ENCODE measurements around the gene CERS6.

Gene CERS6

GRCh38 chr2:168602379-168602778 lies 146.3 kb downstream of the CERS6 start:
- H3K9ac ChIP-seq (ENCODE audit: low read length in 5 of 5), result no peak overlapping the region
- peaks cover 0 to 13% (median 8%) of the 10 kb centered on the region in 5 donors for H3K9me3 ChIP-seq (ENCODE audit: control insufficient read depth in 5 of 5, low read length in 5 of 5)
- no peak overlapping the region for H3K4me3 ChIP-seq (ENCODE audit: low read depth in 1 of 5, low read length in 5 of 5)
- no peak overlapping the region for H3K27ac ChIP-seq (ENCODE audit: low read depth, low read length)
- no peaks in the 10 kb centered on the region for H3K27me3 ChIP-seq (ENCODE audit: control insufficient read depth in 5 of 5, insufficient read depth in 4 of 5, low read length in 5 of 5)
- H3K4me1 ChIP-seq (ENCODE audit: control insufficient read depth in 5 of 5, insufficient read depth in 5 of 5, low read length in 5 of 5), result peaks cover 0 to 5% (median 0%) of the 10 kb centered on the region in 5 donors
- H3K36me3 ChIP-seq (ENCODE audit: control insufficient read depth in 5 of 5, insufficient read depth in 5 of 5, low read length in 5 of 5), result no peaks in the 10 kb centered on the region

GRCh38 chr2:168602846-168603401 lies 146.9 kb downstream of the CERS6 start:
- H3K9ac ChIP-seq (ENCODE audit: low read length in 5 of 5), result no peak overlapping the region

GRCh38 chr2:168603439-168603961 lies 147.4 kb downstream of the CERS6 start:
- Histone ChIP-seq H3K9me3 (ENCODE audit: control insufficient read depth in 5 of 5, low read length in 5 of 5) (peaks cover 0 to 13% (median 8%) of the 10 kb centered on the region in 5 donors), H3K36me3 (ENCODE audit: control insufficient read depth in 5 of 5, insufficient read depth in 5 of 5, low read length in 5 of 5) (no peaks in the 10 kb centered on the region), H3K27ac (ENCODE audit: low read depth, low read length) (no peak overlapping the region), H3K4me3 (ENCODE audit: low read depth in 1 of 5, low read length in 5 of 5) (no peak overlapping the region), H3K9ac (ENCODE audit: low read length in 5 of 5) (no peak overlapping the region), H3K4me1 (ENCODE audit: control insufficient read depth in 5 of 5, insufficient read depth in 5 of 5, low read length in 5 of 5) (peaks cover 0 to 5% (median 0%) of the 10 kb centered on the region in 5 donors), H3K27me3 (ENCODE audit: control insufficient read depth in 5 of 5, insufficient read depth in 4 of 5, low read length in 5 of 5) (no peaks in the 10 kb centered on the region)

More at GRCh38 chr2:168602846-168603401, 146.9 kb downstream of the CERS6 start:
- Histone ChIP-seq H3K4me1 (ENCODE audit: control insufficient read depth in 5 of 5, insufficient read depth in 5 of 5, low read length in 5 of 5) (peaks cover 0 to 5% (median 0%) of the 10 kb centered on the region in 5 donors), H3K36me3 (ENCODE audit: control insufficient read depth in 5 of 5, insufficient read depth in 5 of 5, low read length in 5 of 5) (no peaks in the 10 kb centered on the region), H3K9me3 (ENCODE audit: control insufficient read depth in 5 of 5, low read length in 5 of 5) (peaks cover 0 to 13% (median 8%) of the 10 kb centered on the region in 5 donors), H3K27me3 (ENCODE audit: control insufficient read depth in 5 of 5, insufficient read depth in 4 of 5, low read length in 5 of 5) (no peaks in the 10 kb centered on the region), H3K4me3 (ENCODE audit: low read depth in 1 of 5, low read length in 5 of 5) (no peak overlapping the region), H3K27ac (ENCODE audit: low read depth, low read length) (no peak overlapping the region)

- Histone ChIP-seq H3K4me3 (ENCODE audit: low read depth in 1 of 5, low read length in 5 of 5) (no peak overlapping the region), H3K27ac (ENCODE audit: low read depth, low read length) (no peak overlapping the region), H3K9me3 (ENCODE audit: control insufficient read depth in 5 of 5, low read length in 5 of 5) (peaks cover 0 to 13% (median 8%) of the 10 kb centered on the region in 5 donors), H3K4me1 (ENCODE audit: control insufficient read depth in 5 of 5, insufficient read depth in 5 of 5, low read length in 5 of 5) (peaks cover 0 to 5% (median 0%) of the 10 kb centered on the region in 5 donors), H3K9ac (ENCODE audit: low read length in 5 of 5) (no peak overlapping the region), H3K36me3 (ENCODE audit: control insufficient read depth in 5 of 5, insufficient read depth in 5 of 5, low read length in 5 of 5) (no peaks in the 10 kb centered on the region), H3K27me3 (ENCODE audit: control insufficient read depth in 5 of 5, insufficient read depth in 4 of 5, low read length in 5 of 5) (no peaks in the 10 kb centered on the region)
Measured at GRCh38 chr2:168604252-168604651, 148.2 kb downstream of the CERS6 start.

GRCh38 chr2:168607992-168608391 lies 151.9 kb downstream of the CERS6 start:
- Histone ChIP-seq H3K9ac (ENCODE audit: low read length in 5 of 5) (no peak overlapping the region), H3K36me3 (ENCODE audit: control insufficient read depth in 5 of 5, insufficient read depth in 5 of 5, low read length in 5 of 5) (no peaks in the 10 kb centered on the region), H3K9me3 (ENCODE audit: control insufficient read depth in 5 of 5, low read length in 5 of 5) (peaks cover 0 to 13% (median 8%) of the 10 kb centered on the region in 5 donors), H3K27me3 (ENCODE audit: control insufficient read depth in 5 of 5, insufficient read depth in 4 of 5, low read length in 5 of 5) (no peaks in the 10 kb centered on the region), H3K27ac (ENCODE audit: low read depth, low read length) (no peak overlapping the region), H3K4me1 (ENCODE audit: control insufficient read depth in 5 of 5, insufficient read depth in 5 of 5, low read length in 5 of 5) (peaks cover 0 to 5% (median 0%) of the 10 kb centered on the region in 5 donors), H3K4me3 (ENCODE audit: low read depth in 1 of 5, low read length in 5 of 5) (no peak overlapping the region)

GRCh38 chr2:168608796-168609195 lies 152.7 kb downstream of the CERS6 start:
- no peaks in the 10 kb centered on the region for H3K27me3 ChIP-seq (ENCODE audit: control insufficient read depth in 5 of 5, insufficient read depth in 4 of 5, low read length in 5 of 5)
- peaks cover 0 to 13% (median 8%) of the 10 kb centered on the region in 5 donors for H3K9me3 ChIP-seq (ENCODE audit: control insufficient read depth in 5 of 5, low read length in 5 of 5)

GRCh38 chr2:168611091-168611490 lies 155.0 kb downstream of the CERS6 start:
- no peak overlapping the region for H3K4me3 ChIP-seq (ENCODE audit: low read depth in 1 of 5, low read length in 5 of 5)
- H3K4me1 ChIP-seq (ENCODE audit: control insufficient read depth in 5 of 5, insufficient read depth in 5 of 5, low read length in 5 of 5), result no peaks in the 10 kb centered on the region
- no peak overlapping the region for H3K9ac ChIP-seq (ENCODE audit: low read length in 5 of 5)
- H3K27me3 ChIP-seq (ENCODE audit: control insufficient read depth in 5 of 5, insufficient read depth in 4 of 5, low read length in 5 of 5), result no peaks in the 10 kb centered on the region
- H3K36me3 ChIP-seq (ENCODE audit: control insufficient read depth in 5 of 5, insufficient read depth in 5 of 5, low read length in 5 of 5), result peaks cover 0 to 3% (median 0%) of the 10 kb centered on the region in 5 donors
- no peak overlapping the region for H3K27ac ChIP-seq (ENCODE audit: low read depth, low read length)
- peaks cover 0 to 4% (median 0%) of the 10 kb centered on the region in 5 donors for H3K9me3 ChIP-seq (ENCODE audit: control insufficient read depth in 5 of 5, low read length in 5 of 5)

More at GRCh38 chr2:168608796-168609195, 152.7 kb downstream of the CERS6 start:
- Histone ChIP-seq H3K4me3 (ENCODE audit: low read depth in 1 of 5, low read length in 5 of 5) (no peak overlapping the region), H3K9ac (ENCODE audit: low read length in 5 of 5) (no peak overlapping the region), H3K4me1 (ENCODE audit: control insufficient read depth in 5 of 5, insufficient read depth in 5 of 5, low read length in 5 of 5) (peaks cover 0 to 5% (median 0%) of the 10 kb centered on the region in 5 donors), H3K27ac (ENCODE audit: low read depth, low read length) (no peak overlapping the region), H3K36me3 (ENCODE audit: control insufficient read depth in 5 of 5, insufficient read depth in 5 of 5, low read length in 5 of 5) (peaks cover 0 to 3% (median 0%) of the 10 kb centered on the region in 5 donors)

- H3K9me3 ChIP-seq (ENCODE audit: control insufficient read depth in 5 of 5, low read length in 5 of 5), result peaks cover 0 to 4% (median 0%) of the 10 kb centered on the region in 5 donors
- no peak overlapping the region for H3K4me3 ChIP-seq (ENCODE audit: low read depth in 1 of 5, low read length in 5 of 5)
- H3K9ac ChIP-seq (ENCODE audit: low read length in 5 of 5), result no peak overlapping the region
- H3K27me3 ChIP-seq (ENCODE audit: control insufficient read depth in 5 of 5, insufficient read depth in 4 of 5, low read length in 5 of 5), result no peaks in the 10 kb centered on the region
- H3K27ac ChIP-seq (ENCODE audit: low read depth, low read length), result no peak overlapping the region
- no peaks in the 10 kb centered on the region for H3K4me1 ChIP-seq (ENCODE audit: control insufficient read depth in 5 of 5, insufficient read depth in 5 of 5, low read length in 5 of 5)
- peaks cover 0 to 3% (median 0%) of the 10 kb centered on the region in 5 donors for H3K36me3 ChIP-seq (ENCODE audit: control insufficient read depth in 5 of 5, insufficient read depth in 5 of 5, low read length in 5 of 5)
Measured at GRCh38 chr2:168611896-168612650, 156.0 kb downstream of the CERS6 start.

GRCh38 chr2:168612719-168613118 lies 156.6 kb downstream of the CERS6 start:
- no peaks in the 10 kb centered on the region for H3K4me1 ChIP-seq (ENCODE audit: control insufficient read depth in 5 of 5, insufficient read depth in 5 of 5, low read length in 5 of 5)
- H3K9ac ChIP-seq (ENCODE audit: low read length in 5 of 5), result no peak overlapping the region
- no peak overlapping the region for H3K27ac ChIP-seq (ENCODE audit: low read depth, low read length)
- no peaks in the 10 kb centered on the region for H3K27me3 ChIP-seq (ENCODE audit: control insufficient read depth in 5 of 5, insufficient read depth in 4 of 5, low read length in 5 of 5)
- H3K36me3 ChIP-seq (ENCODE audit: control insufficient read depth in 5 of 5, insufficient read depth in 5 of 5, low read length in 5 of 5), result peaks cover 0 to 3% (median 0%) of the 10 kb centered on the region in 5 donors
- H3K4me3 ChIP-seq (ENCODE audit: low read depth in 1 of 5, low read length in 5 of 5), result no peak overlapping the region
- H3K9me3 ChIP-seq (ENCODE audit: control insufficient read depth in 5 of 5, low read length in 5 of 5), result peaks cover 0 to 4% (median 0%) of the 10 kb centered on the region in 5 donors

GRCh38 chr2:168613551-168613950 lies 157.5 kb downstream of the CERS6 start:
- H3K4me1 ChIP-seq (ENCODE audit: control insufficient read depth in 5 of 5, insufficient read depth in 5 of 5, low read length in 5 of 5), result no peaks in the 10 kb centered on the region
- H3K36me3 ChIP-seq (ENCODE audit: control insufficient read depth in 5 of 5, insufficient read depth in 5 of 5, low read length in 5 of 5), result peaks cover 0 to 3% (median 0%) of the 10 kb centered on the region in 5 donors
- H3K4me3 ChIP-seq (ENCODE audit: low read depth in 1 of 5, low read length in 5 of 5), result no peak overlapping the region
- peaks cover 0 to 4% (median 0%) of the 10 kb centered on the region in 5 donors for H3K9me3 ChIP-seq (ENCODE audit: control insufficient read depth in 5 of 5, low read length in 5 of 5)
- no peak overlapping the region for H3K27ac ChIP-seq (ENCODE audit: low read depth, low read length)
- no peaks in the 10 kb centered on the region for H3K27me3 ChIP-seq (ENCODE audit: control insufficient read depth in 5 of 5, insufficient read depth in 4 of 5, low read length in 5 of 5)
- H3K9ac ChIP-seq (ENCODE audit: low read length in 5 of 5), result no peak overlapping the region
